Neural cell (in vitro differentiated cells): Measurements from ENCODE around the gene PIK3CA. TPM values are rescaled to one million over a fixed set of nuclear protein-coding genes. Genes with fewer than 3 reads are reported as not detected.

Experiments used
- H2AFZ ChIP-seq: fragments of 200-600, 300-800 bp; sonication (generic), shearing (Covaris generic); 2 replicates; pipeline ENCODE4 v1.6.0; 2014; ENCODE audit warnings: low read depth, mild to moderate bottlenecking, antibody characterized with exemption, low read length, moderate library complexity
- H3F3A ChIP-seq: fragments of 200-600 bp; shearing (Covaris generic); 2 replicates; pipeline ENCODE4 v1.6.1; 2016; ENCODE audit warnings: mild to moderate bottlenecking, moderate library complexity, mixed read lengths, antibody characterized with exemption, low read length; ENCODE audit not compliant: insufficient read depth, poor library complexity, severe bottlenecking
- H3K27ac ChIP-seq: fragments of 200-600, 300-800 bp; sonication (generic), shearing (Covaris generic); 2 replicates; pipeline ENCODE4 v1.5.1; 2014; ENCODE audit warnings: mild to moderate bottlenecking, low read length, moderate library complexity
- H3K27me3 ChIP-seq: fragments of 300-800, 200-600 bp; sonication (generic), shearing (Covaris generic); 2 replicates; pipeline ENCODE4 v1.6.0; 2014; ENCODE audit warnings: mild to moderate bottlenecking, low read depth, low read length, moderate library complexity; ENCODE audit not compliant: insufficient read depth
- H3K36me3 ChIP-seq: fragments of 300-800, 200-600 bp; sonication (generic), shearing (Covaris generic); 2 replicates; pipeline ENCODE4 v1.5.1; 2014; ENCODE audit warnings: mild to moderate bottlenecking, antibody characterized with exemption, low read length, moderate library complexity; ENCODE audit not compliant: insufficient read depth
- H3K4me2 ChIP-seq: fragments of 300-800, 200-600 bp; sonication (generic), shearing (Covaris generic); 2 replicates; pipeline ENCODE4 v1.6.0; 2014; ENCODE audit warnings: mild to moderate bottlenecking, low read length
- H3K4me3 ChIP-seq: fragments of 300-800, 200-600 bp; sonication (generic), shearing (Covaris generic); 2 replicates; pipeline ENCODE4 v1.5.1; 2014; ENCODE audit warnings: mild to moderate bottlenecking, low read length, moderate library complexity
- H3K79me2 ChIP-seq: fragments of 200-600 bp; shearing (Covaris generic); replicated peaks from 2 replicates; pipeline ENCODE4 v1.6.0; 2014; ENCODE audit warnings: mild to moderate bottlenecking, low read length, moderate library complexity; ENCODE audit not compliant: insufficient read depth
- H3K9ac ChIP-seq: fragments of 300-800, 200-600 bp; sonication (generic), shearing (Covaris generic); 2 replicates; pipeline ENCODE4 v1.6.1; 2016; ENCODE audit warnings: mild to moderate bottlenecking, low read length, mixed read lengths
- H3K9me2 ChIP-seq: fragments of 200-600 bp; shearing (Covaris generic); 2 replicates; pipeline ENCODE4 v1.6.1; 2016; ENCODE audit warnings: mild to moderate bottlenecking, low read length, mixed read lengths; ENCODE audit not compliant: insufficient read depth
- H3K9me3 ChIP-seq: fragments of 200-600, 300-800 bp; sonication (generic), shearing (Covaris generic); 2 replicates; pipeline ENCODE4 v1.6.1; 2016; ENCODE audit warnings: mild to moderate bottlenecking, mixed run types, low read length, moderate library complexity, mixed read lengths
- H4K20me1 ChIP-seq: fragments of 200-600 bp; shearing (Covaris generic); 2 replicates; pipeline ENCODE4 v1.6.1; 2016; ENCODE audit warnings: mild to moderate bottlenecking, mixed run types; ENCODE audit not compliant: insufficient read depth
- CTCF ChIP-seq: fragments of 450-650 bp; IDR thresholded peaks from 2 replicates; pipeline ENCODE4 v1.5.1; 2014; ENCODE audit warnings: antibody characterized with exemption, mild to moderate bottlenecking, moderate library complexity; ENCODE audit not compliant: poor library complexity, severe bottlenecking
- EP300 ChIP-seq: fragments of 450-650 bp; conservative IDR thresholded peaks from 2 replicates; pipeline ENCODE4 v1.6.1; 2014; ENCODE audit warnings: antibody characterized with exemption, mild to moderate bottlenecking, moderate library complexity; ENCODE audit not compliant: poor library complexity, severe bottlenecking
- EZH2 ChIP-seq: fragments of 200-600, 300-800 bp; shearing (Covaris generic), sonication (generic); IDR thresholded peaks from 2 replicates; pipeline ENCODE4 v1.6.1; 2014; ENCODE audit warnings: antibody characterized with exemption, low read length, borderline replicate concordance, mild to moderate bottlenecking; ENCODE audit not compliant: insufficient read depth, poor library complexity, severe bottlenecking
- MXI1 ChIP-seq: fragments of 450-650 bp; conservative IDR thresholded peaks from 2 replicates; pipeline ENCODE4 v1.6.1; 2014; ENCODE audit warnings: antibody characterized with exemption, mild to moderate bottlenecking; ENCODE audit not compliant: poor library complexity, severe bottlenecking
- POLR2AphosphoS5 ChIP-seq: IDR thresholded peaks from 2 replicates; pipeline ENCODE4 v1.6.1; 2012
- RAD21 ChIP-seq: fragments of 450-650 bp; conservative IDR thresholded peaks from 2 replicates; pipeline ENCODE4 v1.6.1; 2014; ENCODE audit warnings: antibody characterized with exemption, mild to moderate bottlenecking, moderate library complexity
- REST ChIP-seq: IDR thresholded peaks from 2 replicates; pipeline ENCODE4 v1.6.1; 2012; ENCODE audit warnings: borderline replicate concordance
- SMC3 ChIP-seq: fragments of 450-650 bp; conservative IDR thresholded peaks from 2 replicates; pipeline ENCODE4 v1.6.1; 2014; ENCODE audit warnings: antibody characterized with exemption, mild to moderate bottlenecking, moderate library complexity; ENCODE audit not compliant: poor library complexity
- TAF1 ChIP-seq: IDR thresholded peaks from 2 replicates; pipeline ENCODE4 v1.6.1; 2012; ENCODE audit warnings: low read depth
- polyA plus RNA-seq: library from polyadenylated mRNA; depleted of rRNA; stranded (reverse); fragments of >200 nt; gene quantifications from 2 replicates; pipeline ENCODE4 v1.2.3, GENCODE V29; 2014

Gene PIK3CA
- polyA plus RNA-seq, 1 donor from 2014 or later: 15.2 TPM

GRCh38 chr3:179100652-179101051 is 47.5 kb upstream of the PIK3CA start:
- no peak for TF ChIP-seq MXI1
- TF ChIP-seq REST: no peak
- no peak for TF ChIP-seq POLR2AphosphoS5
- no peak for TF ChIP-seq TAF1
- no peak for TF ChIP-seq RAD21
- TF ChIP-seq EZH2: no peak
- no peak for TF ChIP-seq CTCF
- no peak for TF ChIP-seq SMC3
- TF ChIP-seq EP300: no peak

DNA sequence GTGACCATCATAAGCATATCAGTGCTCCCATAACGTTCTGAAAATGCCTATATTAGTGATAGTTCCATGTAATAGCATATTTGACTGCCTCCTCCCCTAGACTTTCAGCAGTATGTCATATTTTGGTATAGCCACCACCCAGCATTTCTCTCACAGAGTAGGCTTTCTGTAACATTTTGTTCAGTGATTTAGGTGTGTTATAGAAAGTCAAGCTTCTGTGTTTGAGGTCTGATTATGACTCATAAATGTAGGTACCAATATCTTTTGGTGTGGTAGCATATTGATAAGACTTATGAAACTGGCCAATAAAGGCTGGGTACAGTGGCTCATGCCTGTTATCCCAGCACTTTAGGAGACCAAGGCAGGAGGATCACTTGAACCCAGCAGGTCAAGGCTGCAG is 42.3 kb upstream of the PIK3CA start:
- H3K79me2 ChIP-seq: no peaks in the 10 kb centered on the region
- H2AFZ ChIP-seq: no peak overlapping the region
- H3K27me3 ChIP-seq: no peaks in the 10 kb centered on the region
- no peaks in the 10 kb centered on the region for H3K9me2 ChIP-seq
- H3K9ac ChIP-seq: no peak overlapping the region
- no peak overlapping the region for H3K4me2 ChIP-seq
- no peak overlapping the region for H3K27ac ChIP-seq
- H4K20me1 ChIP-seq: no peaks in the 10 kb centered on the region
- no peak overlapping the region for H3K4me3 ChIP-seq
- no peak for TF ChIP-seq CTCF
- TF ChIP-seq EZH2: no peak
- TF ChIP-seq SMC3: no peak
- no peak for TF ChIP-seq MXI1
- TF ChIP-seq TAF1: no peak
- TF ChIP-seq REST: no peak
- no peaks in the 10 kb centered on the region for H3K9me3 ChIP-seq
- no peaks in the 10 kb centered on the region for H3K36me3 ChIP-seq
- no peaks in the 10 kb centered on the region for H3F3A ChIP-seq

More at GRCh38 chr3:179100652-179101051, 47.5 kb upstream of the PIK3CA start:
- H3K79me2 ChIP-seq: no peaks in the 10 kb centered on the region
- no peak overlapping the region for H3K9ac ChIP-seq
- no peaks in the 10 kb centered on the region for H4K20me1 ChIP-seq
- H3K36me3 ChIP-seq: no peaks in the 10 kb centered on the region
- no peaks in the 10 kb centered on the region for H3K9me3 ChIP-seq
- no peaks in the 10 kb centered on the region for H3K9me2 ChIP-seq
- no peaks in the 10 kb centered on the region for H3K27me3 ChIP-seq
- H3K27ac ChIP-seq: no peak overlapping the region
- H2AFZ ChIP-seq: no peak overlapping the region
- H3F3A ChIP-seq: no peaks in the 10 kb centered on the region
- H3K4me2 ChIP-seq: no peak overlapping the region
- no peak overlapping the region for H3K4me3 ChIP-seq
